Activated T-helper 17 cell treated with anti-CD3 and anti-CD28 coated beads, Interleukin-2, amount 50 U/mL, for 72 hours (primary cell): ENCODE data around the gene ZNF280D. TPM values are rescaled to one million over a fixed set of nuclear protein-coding genes. Genes with fewer than 3 reads are reported as not detected.

ENCODE experiments used
- ATAC-seq: fragments of 150-1000 bp; cut with Tn5 transposase; replicated peaks from 2 replicates; pipeline ENCODE4 v1.10.0; 2021; ENCODE audit warnings: mild to moderate bottlenecking, moderate library complexity
- H3K27ac Mint-ChIP-seq: one replicate; pipeline ENCODE4 v1.8.0; 2022; ENCODE audit warnings: mixed read lengths
- H3K27me3 Mint-ChIP-seq: one replicate; pipeline ENCODE4 v1.8.0; 2022; ENCODE audit warnings: mixed read lengths
- H3K36me3 Mint-ChIP-seq: one replicate; pipeline ENCODE4 v1.8.0; 2022; ENCODE audit warnings: low read depth, mild to moderate bottlenecking, mixed read lengths
- H3K4me1 Mint-ChIP-seq: one replicate; pipeline ENCODE4 v1.8.0; 2022; ENCODE audit warnings: mixed read lengths
- H3K4me3 Mint-ChIP-seq: one replicate; pipeline ENCODE4 v1.8.0; 2022; ENCODE audit warnings: mild to moderate bottlenecking, mixed read lengths
- H3K9me3 Mint-ChIP-seq: one replicate; pipeline ENCODE4 v1.8.0; 2022; ENCODE audit warnings: mixed read lengths
- total RNA-seq, 2 donors: library from RNA; stranded (reverse); gene quantifications; one replicate each; pipeline ENCODE4 v1.2.3, GENCODE V29; 2022

The ZNF280D gene
- total RNA-seq, 2 donors from 2014 or later, result 16.3 to 18.4 TPM

GRCh38 chr15:56699743-56700142, 33.6 kb downstream of the ZNF280D start:
- H3K9me3 Mint-ChIP-seq, result no peaks in the 10 kb centered on the region
- no peaks in the 10 kb centered on the region for H3K27me3 Mint-ChIP-seq
- H3K36me3 Mint-ChIP-seq, result peaks cover 67% of the 10 kb centered on the region
- H3K4me3 Mint-ChIP-seq, result no peak overlapping the region
- no peak overlapping the region for H3K27ac Mint-ChIP-seq
- no peaks in the 10 kb centered on the region for H3K4me1 Mint-ChIP-seq
- ATAC-seq, result peak; percentile 91

GRCh38 chr15:56698270-56698669, 35.0 kb downstream of the ZNF280D start:
- H3K27ac Mint-ChIP-seq, result no peak overlapping the region
- H3K27me3 Mint-ChIP-seq, result no peaks in the 10 kb centered on the region
- peaks cover 52% of the 10 kb centered on the region for H3K36me3 Mint-ChIP-seq
- ATAC-seq, result no peak
- H3K4me1 Mint-ChIP-seq, result no peaks in the 10 kb centered on the region
- no peak overlapping the region for H3K4me3 Mint-ChIP-seq
- H3K9me3 Mint-ChIP-seq, result no peaks in the 10 kb centered on the region

- Mint-ChIP-seq H3K4me1 (no peaks in the 10 kb centered on the region), H3K36me3 (peaks cover 12% of the 10 kb centered on the region), H3K27me3 (no peaks in the 10 kb centered on the region), H3K9me3 (no peaks in the 10 kb centered on the region), H3K27ac (no peak overlapping the region), H3K4me3 (no peak overlapping the region)
- ATAC-seq, result no peak
Measured at GRCh38 chr15:56693761-56694160, 39.5 kb downstream of the ZNF280D start.

GRCh38 chr15:56690733-56691132, 42.6 kb downstream of the ZNF280D start:
- Mint-ChIP-seq H3K36me3 (peaks cover 19% of the 10 kb centered on the region), H3K4me3 (no peak overlapping the region), H3K27ac (no peak overlapping the region), H3K9me3 (no peaks in the 10 kb centered on the region), H3K27me3 (no peaks in the 10 kb centered on the region), H3K4me1 (no peaks in the 10 kb centered on the region)
- no peak for ATAC-seq

- Mint-ChIP-seq H3K27ac (no peak overlapping the region), H3K4me1 (no peaks in the 10 kb centered on the region), H3K36me3 (peaks cover 27% of the 10 kb centered on the region), H3K9me3 (no peaks in the 10 kb centered on the region), H3K27me3 (no peaks in the 10 kb centered on the region), H3K4me3 (no peak overlapping the region)
- ATAC-seq, result no peak
Measured at GRCh38 chr15:56683908-56684307, 49.4 kb downstream of the ZNF280D start.

GRCh38 chr15:56681113-56681512, 52.2 kb downstream of the ZNF280D start:
- peaks cover 34% of the 10 kb centered on the region for H3K36me3 Mint-ChIP-seq
- no peaks in the 10 kb centered on the region for H3K27me3 Mint-ChIP-seq
- no peak overlapping the region for H3K4me3 Mint-ChIP-seq
- no peaks in the 10 kb centered on the region for H3K4me1 Mint-ChIP-seq
- no peak for ATAC-seq
- no peak overlapping the region for H3K27ac Mint-ChIP-seq
- H3K9me3 Mint-ChIP-seq, result no peaks in the 10 kb centered on the region

GRCh38 chr15:56679225-56679624, 54.1 kb downstream of the ZNF280D start:
- Mint-ChIP-seq H3K27me3 (no peaks in the 10 kb centered on the region), H3K36me3 (peaks cover 45% of the 10 kb centered on the region), H3K9me3 (no peaks in the 10 kb centered on the region), H3K27ac (no peak overlapping the region), H3K4me1 (no peaks in the 10 kb centered on the region), H3K4me3 (no peak overlapping the region)
- no peak for ATAC-seq

- no peaks in the 10 kb centered on the region for H3K9me3 Mint-ChIP-seq
- no peak overlapping the region for H3K4me3 Mint-ChIP-seq
- no peaks in the 10 kb centered on the region for H3K27me3 Mint-ChIP-seq
- H3K4me1 Mint-ChIP-seq, result no peaks in the 10 kb centered on the region
- ATAC-seq, result no peak
- no peak overlapping the region for H3K27ac Mint-ChIP-seq
- peaks cover 49% of the 10 kb centered on the region for H3K36me3 Mint-ChIP-seq
Measured at GRCh38 chr15:56678571-56678970, 54.7 kb downstream of the ZNF280D start.

GRCh38 chr15:56677271-56677670, 56.0 kb downstream of the ZNF280D start:
- Mint-ChIP-seq H3K4me3 (no peak overlapping the region), H3K36me3 (peaks cover 59% of the 10 kb centered on the region), H3K27me3 (no peaks in the 10 kb centered on the region), H3K27ac (no peak overlapping the region), H3K9me3 (no peaks in the 10 kb centered on the region), H3K4me1 (no peaks in the 10 kb centered on the region)
- no peak for ATAC-seq

- H3K36me3 Mint-ChIP-seq, result peaks cover 61% of the 10 kb centered on the region
- no peak overlapping the region for H3K4me3 Mint-ChIP-seq
- ATAC-seq, result no peak
- H3K9me3 Mint-ChIP-seq, result no peaks in the 10 kb centered on the region
- H3K27ac Mint-ChIP-seq, result no peak overlapping the region
- H3K4me1 Mint-ChIP-seq, result no peaks in the 10 kb centered on the region
- H3K27me3 Mint-ChIP-seq, result no peaks in the 10 kb centered on the region
Measured at GRCh38 chr15:56675930-56676329, 57.4 kb downstream of the ZNF280D start.

GRCh38 chr15:56674857-56675256, 58.5 kb downstream of the ZNF280D start:
- H3K27me3 Mint-ChIP-seq, result no peaks in the 10 kb centered on the region
- no peak overlapping the region for H3K4me3 Mint-ChIP-seq
- no peak for ATAC-seq
- no peaks in the 10 kb centered on the region for H3K9me3 Mint-ChIP-seq
- H3K27ac Mint-ChIP-seq, result no peak overlapping the region
- H3K36me3 Mint-ChIP-seq, result peaks cover 55% of the 10 kb centered on the region
- no peaks in the 10 kb centered on the region for H3K4me1 Mint-ChIP-seq

- no peak for ATAC-seq
- Mint-ChIP-seq H3K27ac (no peak overlapping the region), H3K27me3 (no peaks in the 10 kb centered on the region), H3K36me3 (peaks cover 58% of the 10 kb centered on the region), H3K4me3 (no peak overlapping the region), H3K4me1 (no peaks in the 10 kb centered on the region), H3K9me3 (no peaks in the 10 kb centered on the region)
Measured at GRCh38 chr15:56672721-56673120, 60.6 kb downstream of the ZNF280D start.

GRCh38 chr15:56667517-56667916, 65.8 kb downstream of the ZNF280D start:
- H3K4me1 Mint-ChIP-seq, result no peaks in the 10 kb centered on the region
- no peaks in the 10 kb centered on the region for H3K9me3 Mint-ChIP-seq
- H3K27ac Mint-ChIP-seq, result no peak overlapping the region

GRCh38 chr15:56660943-56661342, 72.4 kb downstream of the ZNF280D start:
- ATAC-seq, result no peak
- Mint-ChIP-seq H3K4me3 (no peak overlapping the region), H3K9me3 (no peaks in the 10 kb centered on the region), H3K27me3 (no peaks in the 10 kb centered on the region), H3K4me1 (no peaks in the 10 kb centered on the region), H3K36me3 (peaks cover 70% of the 10 kb centered on the region), H3K27ac (no peak overlapping the region)

More at GRCh38 chr15:56667517-56667916, 65.8 kb downstream of the ZNF280D start:
- no peak for ATAC-seq
- Mint-ChIP-seq H3K36me3 (peaks cover 63% of the 10 kb centered on the region), H3K4me3 (no peak overlapping the region), H3K27me3 (no peaks in the 10 kb centered on the region)

- Mint-ChIP-seq H3K36me3 (peaks cover 61% of the 10 kb centered on the region), H3K9me3 (no peaks in the 10 kb centered on the region)
Measured at GRCh38 chr15:56659197-56659596, 74.1 kb downstream of the ZNF280D start.

GRCh38 chr15:56654624-56655023, 78.7 kb downstream of the ZNF280D start:
- no peak for ATAC-seq
- Mint-ChIP-seq H3K36me3 (peaks cover 48% of the 10 kb centered on the region), H3K4me3 (no peak overlapping the region), H3K27ac (no peak overlapping the region), H3K27me3 (no peaks in the 10 kb centered on the region), H3K4me1 (no peaks in the 10 kb centered on the region), H3K9me3 (no peaks in the 10 kb centered on the region)

More at GRCh38 chr15:56659197-56659596, 74.1 kb downstream of the ZNF280D start:
- ATAC-seq, result no peak
- no peaks in the 10 kb centered on the region for H3K4me1 Mint-ChIP-seq
- H3K27me3 Mint-ChIP-seq, result no peaks in the 10 kb centered on the region
- H3K27ac Mint-ChIP-seq, result no peak overlapping the region
- H3K4me3 Mint-ChIP-seq, result no peak overlapping the region
